ENCODE results near the gene PRKAR1A.

GRCh38 chr17:68589086-68589485 is 76.9 kb downstream of the PRKAR1A start:
- TF ChIP-seq CTCF (IDR thresholded peaks at IDR 0.05) (no peak), POLR2A (IDR thresholded peaks at IDR 0.05) (no peak)
